HG03066 (cell line): ENCODE data around the gene TECTB.
A peak's percentile ranks its signal among the peaks of the same experiment; 100 is the strongest.

Experiments
- ATAC-seq: cut with Tn5 transposase; IDR thresholded peaks from one replicate; pipeline ENCODE4 v1.9.1; 2021; ENCODE audit warnings: low read depth; ENCODE audit not compliant: unreplicated experiment

Gene TECTB

GRCh38 chr10:112304267-112304859, 21.2 kb downstream of the TECTB start:
- ATAC-seq: no peak

GRCh38 chr10:112307358-112308124, 24.3 kb downstream of the TECTB start:
- ATAC-seq: peak; percentile 60

GRCh38 chr10:112308125-112308502, 24.9 kb downstream of the TECTB start:
- ATAC-seq: no peak

- ATAC-seq: no peak
Observed at GRCh38 chr10:112311481-112311880, 28.3 kb downstream of the TECTB start.

- ATAC-seq: no peak
Observed at GRCh38 chr10:112313234-112313633, 30.0 kb downstream of the TECTB start.

GRCh38 chr10:112313911-112314310, 30.7 kb downstream of the TECTB start:
- no peak for ATAC-seq

GRCh38 chr10:112314822-112315474, 31.7 kb downstream of the TECTB start:
- peak; percentile 64 for ATAC-seq

- ATAC-seq: no peak
Observed at GRCh38 chr10:112327678-112328077, 44.5 kb downstream of the TECTB start.

GRCh38 chr10:112330162-112330561, 47.0 kb downstream of the TECTB start:
- ATAC-seq: no peak

GRCh38 chr10:112330607-112331160, 47.5 kb downstream of the TECTB start:
- ATAC-seq: no peak

- no peak for ATAC-seq
Observed at GRCh38 chr10:112332022-112332421, 48.8 kb downstream of the TECTB start.

GRCh38 chr10:112332509-112333228, 49.5 kb downstream of the TECTB start:
- no peak for ATAC-seq

GRCh38 chr10:112333452-112333851, 50.3 kb downstream of the TECTB start:
- ATAC-seq: no peak

GRCh38 chr10:112335111-112335867, 52.1 kb downstream of the TECTB start:
- ATAC-seq: no peak

GRCh38 chr10:112335868-112336265, 52.7 kb downstream of the TECTB start:
- no peak for ATAC-seq

GRCh38 chr10:112336556-112337201, 53.5 kb downstream of the TECTB start:
- ATAC-seq: no peak

GRCh38 chr10:112338957-112339356, 55.8 kb downstream of the TECTB start:
- ATAC-seq: no peak

- no peak for ATAC-seq
Observed at GRCh38 chr10:112340601-112341000, 57.4 kb downstream of the TECTB start.

- ATAC-seq: no peak
Observed at GRCh38 chr10:112343056-112343806, 60.0 kb downstream of the TECTB start.
